Measurements from ENCODE around the gene PLIN3. TPM values are rescaled to one million over a fixed set of nuclear protein-coding genes. Genes with fewer than 3 reads are reported as not detected.
"Not testable (repeated sequence)": the region's sequence is repeated elsewhere in the genome, so short reads cannot be mapped to it uniquely, and the experiment has no call there.

The PLIN3 gene
- total and polyA plus RNA-seq, 9 donors, result 26.8 to 52.9 (median 44.6) TPM

GRCh38 chr19:4815426-4816201, 51.9 kb downstream of the PLIN3 start:
- Histone ChIP-seq H3K27me3 (ENCODE audit: control insufficient read depth, insufficient read depth, low read length) (no peaks in the 10 kb centered on the region), H3K4me3 (ENCODE audit: low read length) (peak overlapping the region; percentile 14), H3K4me1 (ENCODE audit: control insufficient read depth, insufficient read depth, low read length) (peaks cover 6% of the 10 kb centered on the region), H3K36me3 (ENCODE audit: control insufficient read depth, insufficient read depth, low read length) (peaks cover 22% of the 10 kb centered on the region), H3K27ac (ENCODE audit: low read length) (peak overlapping the region; percentile 44), H3K9me3 (replicated peaks; ENCODE audit: control insufficient read depth, low read depth, low read length) (no peaks in the 10 kb centered on the region)
- 42% methylated on average over 16 of the region's 28 CpGs for WGBS (ENCODE audit: insufficient coverage)
- DNase-seq, result peak; percentile 97

- Histone ChIP-seq H3K4me1 (ENCODE audit: control insufficient read depth, insufficient read depth, low read length) (peaks cover 6% of the 10 kb centered on the region), H3K36me3 (ENCODE audit: control insufficient read depth, insufficient read depth, low read length) (peaks cover 22% of the 10 kb centered on the region), H3K27me3 (ENCODE audit: control insufficient read depth, insufficient read depth, low read length) (no peaks in the 10 kb centered on the region), H3K9me3 (replicated peaks; ENCODE audit: control insufficient read depth, low read depth, low read length) (no peaks in the 10 kb centered on the region), H3K27ac (ENCODE audit: low read length) (no peak overlapping the region), H3K4me3 (ENCODE audit: low read length) (no peak overlapping the region)
- 78% methylated on average over 7 of the region's 7 CpGs for WGBS (ENCODE audit: insufficient coverage)
- no peak for DNase-seq
Observed at GRCh38 chr19:4814625-4815425, 52.6 kb downstream of the PLIN3 start.

GRCh38 chr19:4811328-4812131, 55.9 kb downstream of the PLIN3 start:
- WGBS (ENCODE audit: insufficient coverage), result 66% methylated on average over 12 of the region's 12 CpGs
- no peak overlapping the region for H3K27ac ChIP-seq (ENCODE audit: low read length)
- DNase-seq, result peak; percentile 54
- H3K4me1 ChIP-seq (ENCODE audit: control insufficient read depth, insufficient read depth, low read length), result peaks cover 6% of the 10 kb centered on the region
- no peak overlapping the region for H3K4me3 ChIP-seq (ENCODE audit: low read length)
- peaks cover 5% of the 10 kb centered on the region for H3K36me3 ChIP-seq (ENCODE audit: control insufficient read depth, insufficient read depth, low read length)
- H3K27me3 ChIP-seq (ENCODE audit: control insufficient read depth, insufficient read depth, low read length), result no peaks in the 10 kb centered on the region
- no peaks in the 10 kb centered on the region for H3K9me3 ChIP-seq (replicated peaks; ENCODE audit: control insufficient read depth, low read depth, low read length)

GRCh38 chr19:4807188-4807587, 60.3 kb downstream of the PLIN3 start:
- peak; percentile 68 for DNase-seq
- WGBS (ENCODE audit: insufficient coverage), result 61% methylated on average over 4 of the region's 6 CpGs
- Histone ChIP-seq H3K9me3 (replicated peaks; ENCODE audit: control insufficient read depth, low read depth, low read length) (no peaks in the 10 kb centered on the region), H3K36me3 (ENCODE audit: control insufficient read depth, insufficient read depth, low read length) (no peaks in the 10 kb centered on the region), H3K4me1 (ENCODE audit: control insufficient read depth, insufficient read depth, low read length) (peaks cover 4% of the 10 kb centered on the region), H3K27me3 (ENCODE audit: control insufficient read depth, insufficient read depth, low read length) (no peaks in the 10 kb centered on the region), H3K4me3 (ENCODE audit: low read length) (no peak overlapping the region), H3K27ac (ENCODE audit: low read length) (no peak overlapping the region)

GRCh38 chr19:4806384-4806783, 61.1 kb downstream of the PLIN3 start:
- WGBS (ENCODE audit: insufficient coverage), result 75% methylated on average over 4 of the region's 6 CpGs
- Histone ChIP-seq H3K36me3 (ENCODE audit: control insufficient read depth, insufficient read depth, low read length) (no peaks in the 10 kb centered on the region), H3K4me3 (ENCODE audit: low read length) (no peak overlapping the region), H3K27me3 (ENCODE audit: control insufficient read depth, insufficient read depth, low read length) (no peaks in the 10 kb centered on the region), H3K27ac (ENCODE audit: low read length) (no peak overlapping the region), H3K4me1 (ENCODE audit: control insufficient read depth, insufficient read depth, low read length) (peaks cover 4% of the 10 kb centered on the region), H3K9me3 (replicated peaks; ENCODE audit: control insufficient read depth, low read depth, low read length) (no peaks in the 10 kb centered on the region)
- no peak for DNase-seq

- not testable (repeated sequence) for H3K36me3 ChIP-seq (ENCODE audit: control insufficient read depth, insufficient read depth, low read length); H3K27ac ChIP-seq (ENCODE audit: low read length); H3K4me3 ChIP-seq (ENCODE audit: low read length); H3K27me3 ChIP-seq (ENCODE audit: control insufficient read depth, insufficient read depth, low read length); H3K9me3 ChIP-seq (replicated peaks; ENCODE audit: control insufficient read depth, low read depth, low read length); DNase-seq
- WGBS (ENCODE audit: insufficient coverage), result 100% methylated on average over 3 of the region's 6 CpGs
- peaks cover 13% of the 10 kb centered on the region for H3K4me1 ChIP-seq (ENCODE audit: control insufficient read depth, insufficient read depth, low read length)
Observed at GRCh38 chr19:4805140-4805539, 62.3 kb downstream of the PLIN3 start.

GRCh38 chr19:4803736-4804695, 63.5 kb downstream of the PLIN3 start:
- WGBS (ENCODE audit: insufficient coverage), result 37% methylated on average over 29 of the region's 33 CpGs
- DNase-seq, result peak; percentile 66
- H3K27me3 ChIP-seq (ENCODE audit: control insufficient read depth, insufficient read depth, low read length), result no peaks in the 10 kb centered on the region
- H3K27ac ChIP-seq (ENCODE audit: low read length), result no peak overlapping the region
- H3K4me3 ChIP-seq (ENCODE audit: low read length), result no peak overlapping the region
- H3K36me3 ChIP-seq (ENCODE audit: control insufficient read depth, insufficient read depth, low read length), result no peaks in the 10 kb centered on the region
- peaks cover 14% of the 10 kb centered on the region for H3K4me1 ChIP-seq (ENCODE audit: control insufficient read depth, insufficient read depth, low read length)
- H3K9me3 ChIP-seq (replicated peaks; ENCODE audit: control insufficient read depth, low read depth, low read length), result no peaks in the 10 kb centered on the region

- WGBS (ENCODE audit: insufficient coverage), result 75% methylated on average over 7 of the region's 7 CpGs
- no peaks in the 10 kb centered on the region for H3K27me3 ChIP-seq (ENCODE audit: control insufficient read depth, insufficient read depth, low read length)
- DNase-seq, result peak; percentile 54
- H3K4me3 ChIP-seq (ENCODE audit: low read length), result no peak overlapping the region
- H3K4me1 ChIP-seq (ENCODE audit: control insufficient read depth, insufficient read depth, low read length), result peaks cover 14% of the 10 kb centered on the region
- H3K9me3 ChIP-seq (replicated peaks; ENCODE audit: control insufficient read depth, low read depth, low read length), result no peaks in the 10 kb centered on the region
- H3K36me3 ChIP-seq (ENCODE audit: control insufficient read depth, insufficient read depth, low read length), result peaks cover 4% of the 10 kb centered on the region
- H3K27ac ChIP-seq (ENCODE audit: low read length), result peak overlapping the region; percentile 75
Observed at GRCh38 chr19:4802711-4803110, 64.8 kb downstream of the PLIN3 start.

GRCh38 chr19:4801085-4801619, 66.3 kb downstream of the PLIN3 start:
- Histone ChIP-seq H3K27ac (ENCODE audit: low read length) (peak overlapping the region; percentile 86), H3K36me3 (ENCODE audit: control insufficient read depth, insufficient read depth, low read length) (peaks cover 16% of the 10 kb centered on the region), H3K27me3 (ENCODE audit: control insufficient read depth, insufficient read depth, low read length) (no peaks in the 10 kb centered on the region), H3K4me3 (ENCODE audit: low read length) (no peak overlapping the region), H3K4me1 (ENCODE audit: control insufficient read depth, insufficient read depth, low read length) (peaks cover 14% of the 10 kb centered on the region), H3K9me3 (replicated peaks; ENCODE audit: control insufficient read depth, low read depth, low read length) (no peaks in the 10 kb centered on the region)
- DNase-seq, result no peak
- WGBS (ENCODE audit: insufficient coverage), result no CpG with 5 or more reads among the region's 3 CpGs

Data from muscle of leg (tissue), 11 donors.